Measurements from ENCODE around the gene DOCK4.
"Not testable (repeated sequence)": the region's sequence is repeated elsewhere in the genome, so short reads cannot be mapped to it uniquely, and the experiment has no call there.

The DOCK4 gene

GRCh38 chr7:112136271-112137008 is 69.8 kb downstream of the DOCK4 start:
- DNase-seq, result no peak

DNA sequence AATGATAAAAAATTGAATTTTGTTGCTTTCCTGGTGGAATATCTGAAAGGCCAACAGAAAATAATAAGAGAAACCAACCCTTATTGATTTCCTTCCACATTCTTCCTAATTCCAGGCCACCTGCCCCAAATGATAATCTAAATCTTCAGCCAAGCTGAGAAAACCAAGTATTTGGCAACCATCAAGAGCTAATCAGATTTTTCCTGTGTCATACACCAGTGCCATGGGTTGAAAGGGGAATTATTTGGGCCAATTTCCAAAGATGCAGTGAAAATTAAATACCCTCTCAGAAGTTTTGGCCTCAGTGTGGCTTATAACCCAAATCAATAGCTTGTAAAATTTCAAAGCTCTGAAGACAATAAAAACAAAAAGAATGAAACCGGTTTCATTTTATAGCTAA is 70.4 kb downstream of the DOCK4 start:
- no peak for DNase-seq

GRCh38 chr7:112134039-112134438 is 72.2 kb downstream of the DOCK4 start:
- peak in 1 of 56 donors; percentile 21 for DNase-seq

- no peak for DNase-seq
Observed at GRCh38 chr7:112133328-112133727, 72.9 kb downstream of the DOCK4 start.

GRCh38 chr7:112132051-112132694 is 74.0 kb downstream of the DOCK4 start:
- no peak for DNase-seq

GRCh38 chr7:112130729-112131410 is 75.3 kb downstream of the DOCK4 start:
- no peak for DNase-seq

GRCh38 chr7:112129655-112130323 is 76.4 kb downstream of the DOCK4 start:
- DNase-seq, result no peak

GRCh38 chr7:112128461-112129425 is 77.5 kb downstream of the DOCK4 start:
- not testable (repeated sequence) for DNase-seq

DNA sequence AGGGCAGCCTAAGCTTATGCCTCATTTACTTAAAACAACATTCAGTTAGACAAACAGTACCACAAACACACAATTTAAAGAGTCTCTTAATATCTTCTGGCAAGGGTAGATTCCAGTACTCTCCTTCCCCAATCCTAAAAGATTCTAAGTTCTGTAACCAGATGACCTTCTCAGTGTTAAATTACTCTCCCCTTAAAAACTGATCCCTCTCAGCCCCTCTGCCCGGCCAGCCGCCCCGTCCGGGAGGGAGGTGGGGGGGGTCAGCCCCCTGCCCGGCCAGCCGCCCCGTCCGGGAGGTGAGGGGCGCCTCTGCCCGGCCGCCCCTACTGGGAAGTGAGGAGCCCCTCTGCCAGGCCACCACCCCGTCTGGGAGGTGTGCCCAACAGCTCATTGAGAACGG is 78.2 kb downstream of the DOCK4 start:
- DNase-seq, result not testable (repeated sequence)

DNA sequence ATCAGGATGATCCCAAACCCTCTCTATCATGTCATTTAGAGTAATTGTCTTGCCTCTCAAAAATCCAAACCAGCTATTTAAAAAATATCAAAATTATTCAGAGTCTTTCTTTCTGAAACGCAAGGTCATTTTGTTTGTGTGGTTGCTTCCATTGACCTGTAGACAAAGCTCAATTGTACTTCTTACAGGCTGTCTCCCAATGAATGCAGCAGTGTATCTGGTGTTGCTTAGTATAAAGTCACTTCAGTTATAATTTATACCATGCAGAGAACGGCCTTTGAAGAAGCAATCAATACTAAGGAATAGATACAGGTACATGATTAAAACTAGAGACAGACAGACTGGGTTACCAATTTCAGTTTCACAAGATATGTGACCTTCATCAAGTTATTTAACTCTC is 80.9 kb downstream of the DOCK4 start:
- no peak for DNase-seq

GRCh38 chr7:112124061-112124766 is 82.0 kb downstream of the DOCK4 start:
- no peak for DNase-seq

DNA sequence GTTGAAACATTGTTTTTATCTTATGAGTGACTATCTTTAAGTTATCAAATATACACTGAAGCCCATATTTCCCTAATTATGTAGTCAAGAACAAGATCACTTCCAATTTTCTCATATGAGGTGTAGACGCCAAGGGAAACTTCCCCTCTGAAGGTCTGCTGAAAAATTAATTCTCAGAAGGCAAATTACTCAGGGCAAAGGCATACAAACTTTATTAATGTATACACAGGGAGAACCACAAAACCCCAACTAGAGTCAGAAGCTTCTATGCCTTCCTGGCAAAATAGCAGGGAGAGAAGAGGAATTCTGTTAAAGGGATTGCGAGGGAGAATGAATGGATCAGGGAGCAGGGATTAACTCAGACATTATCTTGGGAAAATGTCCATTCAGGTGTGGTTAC is 83.4 kb downstream of the DOCK4 start:
- DNase-seq, result no peak

DNA sequence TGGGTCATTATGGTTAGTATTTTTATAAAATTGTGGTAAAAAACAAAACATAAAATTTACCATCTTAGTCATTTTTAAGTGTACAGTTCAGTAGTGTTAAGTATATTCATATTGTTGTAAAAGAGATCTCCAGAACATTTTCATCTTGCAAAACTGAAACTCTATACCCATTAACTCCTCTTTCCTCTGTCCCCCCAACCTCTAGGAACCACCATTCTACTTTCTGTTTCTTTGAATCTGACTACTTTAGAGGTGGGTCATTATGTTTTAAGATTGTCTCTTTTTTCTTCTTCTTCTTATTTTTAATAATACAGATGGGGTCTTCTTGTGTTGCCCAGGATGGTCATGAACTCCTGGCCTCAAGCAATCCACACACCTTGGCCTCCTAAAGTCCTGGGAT is 84.1 kb downstream of the DOCK4 start:
- no peak for DNase-seq

DNA sequence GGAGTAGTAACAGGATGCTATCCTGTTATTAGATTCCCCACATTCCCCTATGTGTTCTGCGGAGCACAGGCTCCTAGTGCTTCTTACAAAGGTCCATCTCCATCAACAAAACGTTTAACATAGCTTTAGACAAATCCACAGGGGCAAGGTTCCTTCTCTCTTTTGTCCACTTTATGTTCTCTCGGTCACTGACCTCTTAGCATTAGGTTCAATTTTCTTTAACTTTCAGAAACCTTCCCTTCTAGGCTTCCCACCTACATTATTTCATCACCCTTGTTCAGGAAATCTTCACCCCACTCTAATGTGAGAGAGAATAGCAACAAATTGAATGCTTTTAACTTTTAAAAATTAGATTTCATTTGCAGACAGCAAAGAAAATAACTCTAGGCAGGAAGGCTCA is 84.9 kb downstream of the DOCK4 start:
- DNase-seq, result no peak

GRCh38 chr7:112120696-112121217 is 85.4 kb downstream of the DOCK4 start:
- DNase-seq, result no peak

DNA sequence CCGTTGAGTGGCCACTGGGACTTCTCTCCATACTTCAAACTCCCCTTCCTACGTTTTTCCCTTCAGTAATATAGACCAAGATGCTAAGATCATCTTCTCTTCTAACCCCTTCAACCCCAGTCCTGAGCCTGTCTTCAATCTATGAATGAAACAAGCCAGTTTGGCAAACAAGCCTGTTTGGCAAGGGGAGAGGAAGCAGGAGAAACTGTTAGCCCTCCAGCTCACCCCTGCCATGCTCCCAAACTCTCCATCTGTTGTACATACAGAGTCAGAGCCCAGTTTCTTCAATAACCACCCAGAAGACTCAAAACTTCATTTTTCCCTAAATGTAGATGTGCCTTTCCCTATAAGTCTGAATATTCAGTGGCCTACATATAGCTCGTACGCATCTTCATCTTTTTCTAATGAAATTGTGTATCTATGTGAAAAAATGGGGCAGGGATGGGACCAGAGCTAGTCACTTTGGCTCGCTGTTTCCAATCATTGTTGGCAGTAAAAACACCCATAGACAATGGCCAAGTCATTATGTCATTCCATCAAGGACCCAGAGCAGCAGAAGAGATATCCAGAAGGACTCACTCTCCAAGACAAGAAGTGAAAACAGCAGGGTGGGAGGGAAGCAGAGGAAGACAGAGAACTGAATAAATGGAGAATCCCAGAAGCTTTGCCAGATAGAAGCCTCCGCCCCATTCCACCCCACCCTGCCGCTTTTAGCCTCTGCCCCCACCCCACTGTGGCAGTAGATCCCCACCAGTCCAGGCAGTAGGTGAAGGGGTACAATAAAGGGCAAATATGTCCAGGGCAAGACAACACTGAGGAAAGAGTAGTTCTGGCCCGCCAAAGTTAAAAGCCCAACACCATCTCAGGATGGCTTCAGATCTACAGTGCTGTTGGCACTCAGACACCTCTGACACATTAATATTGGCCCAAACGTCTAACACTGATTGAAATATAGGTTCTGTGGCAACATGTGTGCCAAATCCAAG is 87.3 kb downstream of the DOCK4 start:
- no peak for DNase-seq

DNA sequence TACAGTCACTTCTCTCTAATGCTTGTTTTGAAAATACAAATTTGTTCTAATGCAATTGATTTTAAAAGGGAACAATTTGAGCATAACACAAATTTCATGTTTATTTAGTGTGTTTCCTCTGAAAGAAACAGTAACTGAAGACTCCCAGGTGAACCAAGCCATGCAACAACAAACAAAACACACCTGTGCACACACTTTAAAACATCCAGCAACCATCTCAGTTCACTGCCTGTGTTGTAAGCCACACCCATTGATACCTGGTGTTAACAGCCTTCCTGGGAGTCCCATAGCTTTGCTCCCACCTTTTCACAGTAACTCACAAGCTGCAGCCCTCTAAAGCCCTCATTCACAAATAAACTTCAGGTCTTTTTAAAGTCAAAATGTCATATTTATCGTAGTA is 89.3 kb downstream of the DOCK4 start:
- no peak for DNase-seq

- no peak for DNase-seq
Observed at GRCh38 chr7:112116358-112116757, 89.8 kb downstream of the DOCK4 start.

- DNase-seq, result no peak
Observed at GRCh38 chr7:112115880-112116279, 90.3 kb downstream of the DOCK4 start.

All from nucleus accumbens (tissue), 56 donors.